EH (cell line): ENCODE measurements around the gene SRP68.

Experiments
- DNase-seq: peaks from one replicate; pipeline ENCODE4 v3.0.0-alpha.2; 2015; ENCODE audit warnings: low read depth

Gene SRP68

GRCh38 chr17:75996665-75997590 lies 75.4 kb downstream of the SRP68 start:
- peak; percentile 81 for DNase-seq

DNA sequence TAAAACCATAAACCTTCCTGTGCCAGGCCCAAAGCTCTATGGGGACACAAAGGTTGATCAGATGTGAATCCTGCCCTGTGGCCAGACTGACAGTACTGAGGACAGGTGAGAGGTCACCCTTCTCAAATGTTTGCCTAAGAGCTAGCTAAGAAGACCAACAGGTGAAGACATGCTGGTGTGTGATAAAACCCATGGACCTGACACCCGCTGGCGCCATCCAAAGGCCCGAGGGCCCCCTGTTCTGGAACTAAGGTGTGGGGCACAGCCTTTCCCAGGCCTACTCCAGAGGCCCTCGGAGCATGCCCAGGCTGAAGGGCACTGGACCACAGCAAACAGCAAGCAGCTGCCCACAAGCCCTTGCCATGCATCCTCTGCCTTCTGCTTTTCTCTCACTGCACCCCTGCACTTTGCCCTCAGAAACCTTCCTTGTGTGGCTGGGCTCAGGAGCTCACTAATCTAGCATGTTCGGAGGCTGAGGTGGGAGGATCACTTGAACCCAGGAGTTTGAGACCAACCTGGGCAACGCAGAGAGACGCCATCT lies 76.9 kb downstream of the SRP68 start:
- DNase-seq = no peak

- no peak for DNase-seq
These were observed 77.4 kb downstream of the SRP68 start for GRCh38 chr17:75994802-75995370.

- DNase-seq = no peak
These were observed 80.9 kb downstream of the SRP68 start for GRCh38 chr17:75991396-75991795.
